C4-2B (cell line): ENCODE results near the gene HOXA1.

Experiments
- CTCF ChIP-seq: fragments of 450-650 bp; conservative IDR thresholded peaks from 2 replicates; pipeline ENCODE4 v1.5.1; 2017; ENCODE audit warnings: mild to moderate bottlenecking
- ZFX ChIP-seq: fragments of 450-650 bp; IDR thresholded peaks from 2 replicates; pipeline ENCODE4 v1.6.1; 2017

DNA sequence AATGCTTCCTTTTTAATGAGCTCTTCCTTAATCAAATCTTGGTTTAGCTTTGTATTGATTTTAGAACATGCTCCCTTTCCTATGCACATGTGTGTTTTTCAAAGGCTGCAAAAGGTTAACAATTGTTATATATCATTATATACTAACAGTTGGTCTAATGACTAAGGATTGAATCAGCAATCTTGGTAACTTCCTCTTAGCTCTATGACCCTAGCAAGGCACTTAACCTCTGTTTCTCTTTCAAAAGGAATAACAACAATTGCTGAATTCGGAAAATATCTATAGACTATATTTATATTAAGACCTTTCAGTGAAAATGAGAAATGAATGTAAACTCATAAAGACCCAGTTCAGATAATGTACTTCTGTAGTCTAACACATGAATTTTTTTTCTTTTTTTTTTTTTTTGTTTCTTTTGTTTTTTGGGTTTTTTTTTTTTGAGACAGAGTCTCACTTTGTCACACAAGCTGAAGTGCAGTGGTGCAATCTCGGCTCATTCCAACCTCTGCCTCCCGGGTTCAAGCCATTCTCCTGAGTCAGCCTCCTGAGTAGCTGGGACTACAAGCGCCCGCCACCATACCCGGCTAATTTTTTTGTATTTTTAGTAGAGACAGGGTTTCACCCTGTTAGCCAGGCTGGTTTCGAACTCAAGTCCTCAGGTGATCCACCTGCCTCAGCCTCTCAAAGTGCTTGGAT is 48.8 kb downstream of the HOXA1 start:
- TF ChIP-seq CTCF: no peak
- no peak for TF ChIP-seq ZFX
